K562 (cell line): ENCODE measurements around the gene UVRAG. TPM values are rescaled to one million over a fixed set of nuclear protein-coding genes. Genes with fewer than 3 reads are reported as not detected.
A peak's percentile ranks its signal among the peaks of the same experiment; 100 is the strongest.

ENCODE experiments used
- ATAC-seq: fragments of 200-7000 bp; cut with Tn5 transposase; 3 replicates; pipeline ENCODE4 v1.9.1; 2020; ENCODE audit warnings: moderate library complexity
- BruUV-seq: library from RNA; stranded (reverse); fragments of 400-500 nt; replicated peaks from 2 replicates; lab custom pipeline; 2021; lab: Mats Ljungman, UMichigan
- CTCF ChIA-PET: fragments of 300-600 bp; formaldehyde crosslinking; extraction: SDS; loops from one replicate; lab custom pipeline; 2021; ENCODE audit warnings: low intra/inter-chr PET ratio; lab: Yijun Ruan, JAX
- POLR2A ChIA-PET: fragments of 300-600, 350-650 bp; sonication (Branson Sonifier 250); formaldehyde crosslinking; extraction: SDS; loops from one replicate; lab custom pipeline; 2021; ENCODE audit warnings: antibody characterized with exemption, inconsistent platforms; lab: Yijun Ruan, JAX
- DNase-seq, 4 experiments: peaks; one replicate each; pipeline versions ENCODE4 v3.0.0 to v3.0.0-alpha.2; 2011 to 2018; ENCODE audit warnings: low spot score in 3 of 4, mixed read lengths in 3 of 4; ENCODE audit errors: extremely low read depth in 1 of 4
- FAIRE-seq: peaks from 2 replicates; lab custom pipeline; 2011; peaks lifted over from hg19 to GRCh38; lab: Jason Lieb, UNC
- H2AFZ ChIP-seq: 2 replicates; pipeline ENCODE4 v1.6.0; 2011; ENCODE audit warnings: low read depth, low read length, control low read depth, inconsistent platforms
- H3K27ac ChIP-seq: fragments of 200-600 bp; 3 replicates; pipeline ENCODE4 v1.8.0; 2011; ENCODE audit warnings: low read depth, mild to moderate bottlenecking, control low read depth, inconsistent platforms, low read length, moderate library complexity, mixed read lengths; ENCODE audit errors: extremely low read depth
- H3K27me3 ChIP-seq, 2 experiments: fragments of 300-600 bp in 1 of 2; 2 replicates in 1 of 2; 3 replicates in 1 of 2; pipeline versions ENCODE4 v1.6.0 to v1.8.0; 2011; ENCODE audit warnings: inconsistent platforms in 2 of 2, low read length in 2 of 2, mild to moderate bottlenecking in 1 of 2, mixed read lengths in 1 of 2, moderate library complexity in 1 of 2; ENCODE audit not compliant: control insufficient read depth in 2 of 2, insufficient read depth in 2 of 2
- H3K36me3 ChIP-seq: fragments of 300-600 bp; 3 replicates; pipeline ENCODE4 v1.8.0; 2011; ENCODE audit warnings: mild to moderate bottlenecking, low read length, inconsistent platforms; ENCODE audit not compliant: control insufficient read depth, insufficient read depth
- H3K4me1 ChIP-seq, 2 experiments: fragments of 200-600 bp in 1 of 2; replicated peaks in 1 of 2; 2 replicates in 1 of 2; 3 replicates in 1 of 2; pipeline versions ENCODE4 v1.5.1 to v1.8.0; 2011; ENCODE audit warnings: inconsistent platforms in 2 of 2, low read length in 2 of 2, mild to moderate bottlenecking in 1 of 2, mixed read lengths in 1 of 2, moderate library complexity in 1 of 2; ENCODE audit not compliant: control insufficient read depth in 2 of 2, insufficient read depth in 2 of 2
- H3K4me2 ChIP-seq: 2 replicates; pipeline ENCODE4 v1.6.1; 2011; ENCODE audit warnings: low read length, control low read depth, inconsistent platforms, mixed read lengths; ENCODE audit not compliant: insufficient read depth
- H3K4me3 ChIP-seq: fragments of 200-600 bp; sonication (generic), shearing (Covaris generic); 2 replicates; pipeline ENCODE4 v1.5.1; 2016; ENCODE audit warnings: control low read depth, inconsistent platforms
- H3K79me2 ChIP-seq: fragments of 200-600 bp; 3 replicates; pipeline ENCODE4 v1.8.0; 2011; ENCODE audit warnings: low read length, inconsistent platforms; ENCODE audit not compliant: control insufficient read depth, insufficient read depth
- H3K9ac ChIP-seq, 2 experiments: 2 replicates each; pipeline versions ENCODE4 v1.6.0 to v1.6.1; 2011; ENCODE audit warnings: low read depth in 2 of 2, low read length in 2 of 2, control low read depth in 1 of 2, inconsistent platforms in 1 of 2, mild to moderate bottlenecking in 1 of 2, mixed read lengths in 1 of 2; ENCODE audit not compliant: insufficient read depth in 1 of 2
- H3K9me1 ChIP-seq: one replicate; pipeline ENCODE4 v1.6.0; 2011; ENCODE audit warnings: inconsistent platforms, mild to moderate bottlenecking, low read length, moderate library complexity; ENCODE audit not compliant: control insufficient read depth, insufficient read depth
- H3K9me3 ChIP-seq: replicated peaks from 2 replicates; pipeline ENCODE4 v1.5.1; 2011; ENCODE audit warnings: low read depth, low read length, inconsistent platforms; ENCODE audit not compliant: control insufficient read depth, insufficient read depth
- H4K20me1 ChIP-seq: replicated peaks from 2 replicates; pipeline ENCODE4 v1.6.1; 2011; ENCODE audit warnings: low read length, inconsistent platforms, mixed read lengths; ENCODE audit not compliant: control insufficient read depth, insufficient read depth
- ARID1B ChIP-seq: fragments of 450-650 bp; IDR thresholded peaks from 2 replicates; pipeline ENCODE4 v1.6.1; 2016; ENCODE audit warnings: antibody characterized with exemption, mild to moderate bottlenecking, inconsistent platforms
- CBFA2T3 ChIP-seq: fragments of 450-650 bp; IDR thresholded peaks from 2 replicates; pipeline ENCODE4 v1.6.1; 2017
- FOXK2 ChIP-seq, 2 experiments: fragments of 450-650 bp; IDR thresholded peaks in 1 of 2; conservative IDR thresholded peaks in 1 of 2; 2 replicates each; pipeline ENCODE4 v1.6.1; 2016; ENCODE audit warnings: low read depth in 2 of 2, mild to moderate bottlenecking in 1 of 2
- HDAC1 ChIP-seq, 2 experiments: fragments of 450-650 bp; IDR thresholded peaks; 2 replicates each; pipeline ENCODE4 v1.6.1; 2016 to 2017; ENCODE audit warnings: inconsistent platforms in 1 of 2, mild to moderate bottlenecking in 1 of 2, moderate library complexity in 1 of 2
- HNRNPK ChIP-seq: fragments of 200-400 bp; formaldehyde crosslinking; IDR thresholded peaks from one replicate; pipeline ENCODE4 v1.6.1; 2018; ENCODE audit warnings: mild to moderate bottlenecking, low read depth, low read length; ENCODE audit not compliant: poor library complexity, severe bottlenecking
- MAFG ChIP-seq: fragments of 450-650 bp; conservative IDR thresholded peaks from 2 replicates; pipeline ENCODE4 v1.6.1; 2016; ENCODE audit warnings: missing genetic modification characterization, missing compliant biosample characterization
- MCM3 ChIP-seq: fragments of 450-650 bp; IDR thresholded peaks from 2 replicates; pipeline ENCODE4 v1.6.1; 2016
- NCOR1 ChIP-seq: fragments of 450-650 bp; IDR thresholded peaks from 2 replicates; pipeline ENCODE4 v1.6.1; 2016; ENCODE audit warnings: mild to moderate bottlenecking, moderate library complexity
- NFIC ChIP-seq: fragments of 450-650 bp; IDR thresholded peaks from 2 replicates; pipeline ENCODE4 v1.6.1; 2017; ENCODE audit warnings: mild to moderate bottlenecking, inconsistent platforms
- PTBP1 ChIP-seq: fragments of 200-400 bp; formaldehyde crosslinking; IDR thresholded peaks from 2 replicates; pipeline ENCODE4 v1.6.1; 2017; ENCODE audit warnings: low read depth, low read length
- RCOR1 ChIP-seq, 2 experiments: IDR thresholded peaks; 2 replicates each; pipeline ENCODE4 v1.6.1; 2012; ENCODE audit warnings: low read depth in 2 of 2, low read length in 2 of 2, borderline replicate concordance in 1 of 2, improper control_type of control experiment in 1 of 2
- TCF3 ChIP-seq: sonication (generic); formaldehyde crosslinking; IDR thresholded peaks from 2 replicates; pipeline ENCODE4 v1.4.0; 2020; ENCODE audit warnings: mild to moderate bottlenecking, missing genetic modification reagents
- TRIM24 ChIP-seq, 2 experiments: fragments of 450-650 bp; IDR thresholded peaks; 2 replicates each; pipeline ENCODE4 v1.6.1; 2016
- WGBS: fragments of 100-300 bp; shearing (Covaris generic); methylation state at CpG from one replicate; pipeline ENCODE4 v1.1.6; 2016; ENCODE audit warnings: low coverage, mixed read lengths; ENCODE audit not compliant: insufficient coverage; ENCODE audit errors: missing lambda C conversion rate; 5-methylcytosine and 5-hydroxymethylcytosine counted together
- in situ Hi-C: fragments of 300-500 bp; cut with MboI; formaldehyde crosslinking; loops from 4 replicates; pipeline ENCODE4 v1.15.0; 2018; ENCODE audit warnings: inconsistent platforms, mixed read lengths
- intact Hi-C: fragments of 100-400 bp; cut with micrococcal nuclease; formaldehyde crosslinking; loops from 2 replicates; pipeline ENCODE4 v1.14.2; 2022
- polyA plus RNA-seq, 8 experiments: library from polyadenylated mRNA; depleted of rRNA in 4 of 8; stranded (reverse) in 5 of 8; unstranded in 3 of 8; fragments of >200 nt; fragmentation: Nextera tagmentation in 2 of 8; fragmentation: Illumina TruSeq in 1 of 8; extraction: Ambion mirVana in 2 of 8; extraction: Trizol in 1 of 8; gene quantifications; 2 replicates each; pipeline versions ENCODE4 v1.2.1 to v1.2.3, GENCODE V29; 2011 to 2014; ENCODE audit warnings: inconsistent platforms in 1 of 8, missing spikeins in 1 of 8
- total RNA-seq, 7 experiments: library from RNA; depleted of rRNA in 6 of 7; stranded (reverse); fragments of >200 nt in 6 of 7; fragmentation: Illumina TruSeq in 2 of 7; extraction: Trizol in 2 of 7; gene quantifications; 2 replicates each; pipeline versions ENCODE4 v1.2.1 to v1.2.3, GENCODE V29; 2011 to 2021; ENCODE audit warnings: low replicate concordance in 1 of 7
- TF ChIP-seq, protein P1 (sequence below): fragments of 450-650 bp; formaldehyde crosslinking; IDR thresholded peaks from 2 replicates; pipeline ENCODE4 v1.4.0; 2022; ENCODE audit warnings: missing genetic modification characterization

UVRAG gene
- total and polyA plus RNA-seq, 9 of the 15 experiments (the other 6 are each of a cell fraction or from before 2014, with no cell fraction given): 3.1 to 17.8 (median 12.4) TPM

DNA sequence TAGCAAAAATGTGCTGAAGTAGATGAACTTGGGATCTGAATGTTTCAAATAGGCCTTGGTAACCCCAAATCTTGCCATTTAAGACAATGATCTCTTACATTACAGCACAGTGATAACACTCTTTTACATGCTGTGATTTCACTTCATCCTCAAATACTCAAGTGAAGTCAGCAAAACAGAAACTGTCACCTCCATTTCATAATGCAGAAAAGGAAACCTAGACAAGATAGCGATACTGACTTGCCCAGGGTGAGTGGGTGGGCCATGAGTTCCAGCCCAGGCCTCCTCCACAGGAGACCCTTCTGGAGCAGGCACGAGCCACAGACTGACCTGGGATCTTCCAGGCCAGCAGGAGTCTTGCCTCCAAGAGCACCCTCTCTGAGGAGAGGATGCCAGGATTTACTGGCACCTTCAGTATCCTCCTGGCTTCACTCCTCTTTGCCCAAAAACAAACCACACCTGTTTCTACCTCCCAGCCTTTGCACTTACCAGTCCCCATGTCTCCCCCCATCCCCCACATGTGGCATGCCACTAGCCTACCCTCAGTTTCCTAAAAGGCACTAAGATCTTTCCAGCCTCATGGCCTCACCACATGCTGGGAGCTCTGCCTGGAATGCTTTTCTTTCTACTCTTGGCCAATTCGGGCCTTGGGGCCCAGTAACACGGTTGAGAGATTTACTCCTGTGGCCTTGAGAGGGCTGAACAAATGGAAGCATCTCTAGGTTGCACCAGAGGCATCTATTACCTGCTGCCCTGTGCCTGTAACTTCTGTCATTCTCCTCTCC lies 48.4 kb upstream of the UVRAG start:
- Histone ChIP-seq H3K9ac (no peak overlapping the region), H3K36me3 (no peaks in the 10 kb centered on the region), H3K4me1 (peaks cover 18 to 24% of the 10 kb centered on the region in 2 experiments), H4K20me1 (no peaks in the 10 kb centered on the region)
- POLR2A ChIA-PET: interaction anchor here (0.6 kb wide), 1 partner anchor 415 kb away, joined by 3 read pairs; no protein-coding TSS in a partner anchor
- in situ Hi-C loops (no loop called here), intact Hi-C loops (no loop called here)
- TF ChIP-seq PTBP1: no peak
- TF ChIP-seq MAFG: no peak
- TF ChIP-seq HNRNPK: no peak
- TF ChIP-seq, all 486 proteins: peak for 0
- FAIRE-seq: no peak
- 43% methylated on average over 4 of the region's 4 CpGs for WGBS
- H3K9me1 ChIP-seq: no peaks in the 10 kb centered on the region
- no peak overlapping the region for H3K27ac ChIP-seq
- no peak overlapping the region for H3K4me3 ChIP-seq
- no peaks in the 10 kb centered on the region for H3K9me3 ChIP-seq
- no peaks in the 10 kb centered on the region for H3K79me2 ChIP-seq
- peaks cover 7 to 10% of the 10 kb centered on the region in 2 experiments; a peak in 4 of 5 replicates for H3K27me3 ChIP-seq
- peak overlapping the region; percentile 25; the same call in 1 of the 2 replicates for H2AFZ ChIP-seq
- BruUV-seq: no TSS peak
- no peak overlapping the region for H3K4me2 ChIP-seq
- CTCF ChIA-PET: interaction anchor here (2.4 kb wide), 1 partner anchor 44 kb away, joined by 10 read pairs; no protein-coding TSS in a partner anchor
- no peak for DNase-seq
- ATAC-seq: no peak

DNA sequence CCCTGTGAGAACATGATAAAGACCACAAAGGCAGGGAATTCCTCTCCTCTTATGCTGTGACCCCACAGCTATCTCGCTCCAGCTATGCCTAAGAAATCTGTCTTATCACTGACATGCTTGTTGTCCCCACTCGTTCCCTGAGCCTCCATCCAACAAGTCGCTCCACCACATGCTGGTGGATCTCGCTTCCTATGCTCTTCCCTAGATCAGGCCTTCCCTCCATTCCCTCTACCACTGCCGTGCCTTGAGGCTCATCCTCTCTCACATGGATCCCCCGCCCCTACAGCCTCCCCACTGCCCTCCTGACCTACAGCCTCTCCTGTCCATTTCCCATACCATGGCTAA lies 47.8 kb upstream of the UVRAG start:
- no peak overlapping the region for H3K4me2 ChIP-seq
- FAIRE-seq (peak; percentile 73), ATAC-seq (no peak), DNase-seq (peak in 3 of 4 experiments; percentile 18 to 70 (median 39))
- BruUV-seq: no TSS peak
- CTCF ChIA-PET: interaction anchor here (1.7 to 2.4 kb wide), 2 partner anchors 44 to 61 kb away, joined by 7 to 10 read pairs; no protein-coding TSS in a partner anchor
- H3K9me3 ChIP-seq: no peaks in the 10 kb centered on the region
- H3K79me2 ChIP-seq: no peaks in the 10 kb centered on the region
- H3K9me1 ChIP-seq: no peaks in the 10 kb centered on the region
- in situ Hi-C loops: no loop called here
- WGBS: 18% methylated on average over 4 of the region's 6 CpGs
- peaks cover 19 to 26% of the 10 kb centered on the region in 2 experiments for H3K4me1 ChIP-seq
- H2AFZ ChIP-seq: peak overlapping the region; percentile 25; the same call in 1 of the 2 replicates
- intact Hi-C loops: no loop called here
- H3K36me3 ChIP-seq: no peaks in the 10 kb centered on the region
- H3K27ac ChIP-seq: no peak overlapping the region
- POLR2A ChIA-PET: interaction anchor here (0.6 kb wide), 1 partner anchor 414 kb away, joined by 3 read pairs; no protein-coding TSS in a partner anchor
- no peaks in the 10 kb centered on the region for H4K20me1 ChIP-seq
- H3K9ac ChIP-seq: no peak overlapping the region
- peaks cover 7 to 10% of the 10 kb centered on the region in 2 experiments; a peak in 4 of 5 replicates for H3K27me3 ChIP-seq
- H3K4me3 ChIP-seq: no peak overlapping the region
- TF ChIP-seq RCOR1 (IDR thresholded peaks at IDR 0.05; ENCODE audit: borderline replicate concordance in 1 of 2, low read depth in 2 of 2, low read length in 2 of 2) (peak in 1 of 2 experiments; percentile 46; a peak in 1 of 4 replicates), FOXK2 (conservative IDR thresholded peaks at IDR 0.05 in 1 of 2, IDR thresholded peaks at IDR 0.05 in 1 of 2; ENCODE audit: low read depth in 2 of 2) (0 out of 4 replicates have a peak, but pooled peaks of 1 of the 2 experiments have one; percentile 12), HDAC1 (IDR thresholded peaks at IDR 0.05) (peak in 1 of 2 experiments; percentile 66; a peak in 2 of 4 replicates), NFIC (peak; percentile 32), CBFA2T3 (peak; percentile 89), NCOR1 (peak; percentile 45; the same call in 1 of the 2 replicates), MCM3 (no peak), TRIM24 (IDR thresholded peaks at IDR 0.05) (peak; percentile 12 to 17; a peak in 1 of 4 replicates), ARID1B (peak; percentile 58), TCF3 (peak; percentile 79)
- TF ChIP-seq, protein P1, sequence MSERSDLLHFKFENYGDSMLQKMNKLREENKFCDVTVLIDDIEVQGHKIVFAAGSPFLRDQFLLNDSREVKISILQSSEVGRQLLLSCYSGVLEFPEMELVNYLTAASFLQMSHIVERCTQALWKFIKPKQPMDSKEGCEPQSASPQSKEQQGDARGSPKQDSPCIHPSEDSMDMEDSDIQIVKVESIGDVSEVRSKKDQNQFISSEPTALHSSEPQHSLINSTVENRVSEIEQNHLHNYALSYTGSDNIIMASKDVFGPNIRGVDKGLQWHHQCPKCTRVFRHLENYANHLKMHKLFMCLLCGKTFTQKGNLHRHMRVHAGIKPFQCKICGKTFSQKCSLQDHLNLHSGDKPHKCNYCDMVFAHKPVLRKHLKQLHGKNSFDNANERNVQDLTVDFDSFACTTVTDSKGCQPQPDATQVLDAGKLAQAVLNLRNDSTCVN (CRISPR knock-in tag): 0 out of 2 replicates have a peak, but pooled peaks have one; percentile 18
